ENCODE measurements around the gene LGALS4. TPM values are rescaled to one million over a fixed set of nuclear protein-coding genes. Genes with fewer than 3 reads are reported as not detected.

Gene LGALS4
- total and polyA plus RNA-seq, 9 of the 15 experiments (the other 6 are each of a cell fraction or from before 2014, with no cell fraction given): 0.08 to 1.1 (median 0.30) TPM; not detected in 3

- TF ChIP-seq RBBP5 (IDR thresholded peaks at IDR 0.05; ENCODE audit: borderline replicate concordance, insufficient read depth, low read length, poor library complexity, severe bottlenecking) (no peak), SRSF9 (IDR thresholded peaks at IDR 0.05; ENCODE audit: borderline replicate concordance, low read depth, low read length) (no peak), PRPF4 (IDR thresholded peaks at IDR 0.05; ENCODE audit: insufficient read depth, low read depth, low read length, poor library complexity, severe bottlenecking) (no peak), NKRF (IDR thresholded peaks at IDR 0.05; ENCODE audit: borderline replicate concordance) (no peak), HMGXB4 (CRISPR knock-in tag; IDR thresholded peaks at IDR 0.05) (no peak), ZFP91 (CRISPR knock-in tag; IDR thresholded peaks at IDR 0.05) (no peak), TSHZ1 (CRISPR knock-in tag; IDR thresholded peaks at IDR 0.05) (no peak), YBX1 (IDR thresholded peaks at IDR 0.05) (no peak), ZNF318 (IDR thresholded peaks at IDR 0.05; ENCODE audit: borderline replicate concordance in 1 of 2, low read depth in 1 of 2) (no peak)
Measured at GRCh38 chr19:38763795-38764220, 48.9 kb downstream of the LGALS4 start (continued).
